LHCN-M2 (cell line): ENCODE measurements around the gene ACTR3C. TPM values are rescaled to one million over a fixed set of nuclear protein-coding genes. Genes with fewer than 3 reads are reported as not detected.
"Not testable (repeated sequence)": the region's sequence is repeated elsewhere in the genome, so short reads cannot be mapped to it uniquely, and the experiment has no call there.

Experiments used
- DNase-seq: peaks from one replicate; pipeline ENCODE4 v3.0.0-alpha.2; 2012; ENCODE audit warnings: low read depth
- total RNA-seq: library from RNA; depleted of rRNA; stranded (reverse); fragments of >200 nt; gene quantifications from 2 replicates; pipeline ENCODE4 v1.2.3, GENCODE V29; 2014

The ACTR3C gene
- total RNA-seq, 1 experiment from 2014 or later, result not detected

GRCh38 chr7:150283608-150284007, 39.7 kb downstream of the ACTR3C start:
- not testable (repeated sequence) for DNase-seq

DNA sequence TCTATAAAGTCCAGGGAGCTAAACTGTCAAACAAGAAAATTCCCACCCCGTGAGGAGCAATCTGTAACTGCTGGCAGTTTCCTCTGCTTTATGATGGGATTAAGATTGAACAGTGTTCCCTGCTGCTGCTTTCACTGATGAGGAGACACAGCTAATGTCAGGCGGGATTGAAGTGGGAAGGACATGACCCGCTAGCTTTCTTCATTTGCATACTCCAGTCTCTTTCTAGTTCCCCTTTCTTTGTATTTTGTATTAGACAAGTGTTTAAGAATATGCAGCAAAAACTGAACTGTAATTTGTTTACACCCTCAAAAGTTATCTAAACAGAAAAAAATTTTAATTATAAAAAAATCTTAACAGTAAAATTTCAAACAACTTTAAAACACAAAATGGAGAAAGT, 40.2 kb downstream of the ACTR3C start:
- not testable (repeated sequence) for DNase-seq

DNA sequence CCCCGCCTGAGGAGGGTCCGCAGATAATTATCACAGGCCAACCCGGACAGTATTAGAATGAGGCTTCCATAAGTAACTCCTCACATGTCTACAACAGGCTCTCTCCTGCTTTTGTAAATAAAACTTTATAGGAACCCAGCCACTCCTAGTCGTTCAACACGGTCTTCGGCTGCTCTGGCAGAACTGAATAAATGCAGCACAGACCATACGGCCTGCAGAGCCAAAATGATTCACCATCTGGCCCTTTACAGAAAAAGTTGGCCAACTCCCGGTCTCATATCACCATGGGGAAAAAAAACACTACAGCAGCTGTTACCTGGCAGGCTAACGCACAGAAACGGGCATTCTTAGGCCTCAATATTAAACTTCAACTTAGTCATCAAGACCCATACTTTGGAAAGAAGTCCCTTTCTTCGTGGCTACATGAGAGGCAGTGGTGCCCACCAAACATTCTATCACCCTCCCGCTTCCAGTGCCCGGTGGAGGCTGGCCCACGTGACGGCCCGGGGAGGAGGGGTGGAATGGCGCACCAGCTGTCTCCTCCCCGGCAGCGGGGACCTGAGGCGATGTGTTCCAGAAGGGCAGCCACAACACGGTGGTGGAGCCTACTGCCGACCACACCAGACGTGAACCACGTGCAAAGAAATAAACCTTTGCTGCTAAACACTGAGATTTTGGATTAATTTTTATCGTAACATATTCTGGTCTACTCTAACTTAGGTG, 41.5 kb downstream of the ACTR3C start:
- DNase-seq, result not testable (repeated sequence)

GRCh38 chr7:150278383-150278782, 45.0 kb downstream of the ACTR3C start:
- DNase-seq, result not testable (repeated sequence)

- DNase-seq, result peak; percentile 36
Measured at GRCh38 chr7:150276132-150276695, 47.1 kb downstream of the ACTR3C start.

GRCh38 chr7:150271898-150272297, 51.4 kb downstream of the ACTR3C start:
- DNase-seq, result not testable (repeated sequence)

GRCh38 chr7:150270101-150270824, 53.1 kb downstream of the ACTR3C start:
- not testable (repeated sequence) for DNase-seq

DNA sequence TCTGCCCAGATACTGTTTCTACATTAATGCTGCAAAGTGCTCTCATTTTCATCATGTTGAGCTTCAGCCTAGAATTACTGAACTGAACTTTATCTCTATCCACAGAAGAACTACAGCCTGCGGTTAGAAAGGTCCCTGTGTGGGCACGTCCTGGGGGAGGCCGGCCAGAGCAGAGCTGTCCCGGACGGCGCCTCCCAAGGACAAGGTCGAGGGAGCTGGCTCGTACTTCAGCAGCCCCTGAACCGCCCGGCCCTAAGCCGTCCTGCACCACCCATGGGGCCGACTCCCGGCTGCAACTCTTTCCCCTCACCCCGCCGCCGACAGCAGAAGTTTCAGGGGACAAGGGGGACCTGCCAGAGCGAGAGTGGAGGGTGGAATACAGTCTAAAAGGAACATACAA, 54.5 kb downstream of the ACTR3C start:
- not testable (repeated sequence) for DNase-seq

GRCh38 chr7:150268287-150268686, 55.1 kb downstream of the ACTR3C start:
- DNase-seq, result not testable (repeated sequence)

- not testable (repeated sequence) for DNase-seq
Measured at GRCh38 chr7:150266953-150267665, 56.2 kb downstream of the ACTR3C start.

- DNase-seq, result not testable (repeated sequence)
Measured at GRCh38 chr7:150262656-150263055, 60.7 kb downstream of the ACTR3C start.

DNA sequence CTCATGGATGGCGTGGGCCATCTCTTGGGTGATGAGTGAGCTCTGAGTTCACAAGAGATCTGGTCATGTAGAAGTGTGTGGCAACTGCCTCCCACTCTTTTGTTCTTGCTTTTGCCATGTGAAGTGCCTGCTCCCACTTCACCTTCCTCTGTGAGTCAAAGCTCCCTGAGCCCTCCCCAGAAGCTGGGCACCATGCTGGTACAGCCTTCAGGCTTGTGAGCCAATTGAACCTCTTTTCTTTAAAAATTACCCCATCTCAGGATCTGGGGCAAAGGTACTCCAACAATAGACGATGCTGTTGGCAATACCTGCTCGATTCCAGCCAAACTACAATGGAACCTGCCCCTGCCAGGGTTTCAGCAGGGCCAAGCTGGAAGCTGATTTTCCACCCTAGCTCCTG, 75.6 kb downstream of the ACTR3C start:
- DNase-seq, result not testable (repeated sequence)

DNA sequence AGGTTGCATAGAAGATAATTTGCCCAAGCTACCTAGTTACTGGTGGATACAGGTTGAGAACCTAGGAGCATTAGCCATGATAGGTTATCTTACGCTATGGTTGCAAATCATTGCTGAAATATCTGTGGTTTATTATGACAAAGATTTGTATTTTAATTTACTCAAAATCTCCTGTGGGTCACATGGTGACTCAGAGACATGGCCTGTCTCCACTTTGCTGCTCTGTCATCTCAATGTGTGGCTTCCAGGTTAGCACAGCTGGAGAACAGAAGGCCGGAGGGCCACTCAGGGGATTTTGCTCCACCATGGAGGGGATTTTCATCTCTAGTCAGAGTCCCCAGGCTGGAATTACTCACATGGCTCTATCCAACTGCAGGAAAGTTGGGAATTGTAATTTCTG, 78.1 kb downstream of the ACTR3C start:
- not testable (repeated sequence) for DNase-seq

DNA sequence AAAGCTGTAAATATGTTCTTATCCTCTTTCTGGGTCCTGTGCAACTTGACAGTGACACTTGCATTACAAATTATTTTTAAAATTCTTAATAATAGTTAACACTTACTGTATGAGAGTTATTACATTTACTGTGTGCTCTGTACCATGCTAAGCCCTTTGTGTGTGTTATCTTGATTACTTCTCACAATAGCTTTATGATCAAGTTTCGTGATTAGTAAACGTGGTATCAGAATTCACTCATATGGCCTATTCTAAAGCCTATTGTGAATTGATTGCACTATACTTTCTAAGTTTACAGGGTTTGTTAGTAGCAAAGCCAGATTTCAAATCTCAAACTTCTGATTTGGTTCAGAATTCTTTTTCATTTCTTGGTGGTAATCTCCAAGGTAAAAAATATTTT, 80.4 kb downstream of the ACTR3C start:
- DNase-seq, result not testable (repeated sequence)

DNA sequence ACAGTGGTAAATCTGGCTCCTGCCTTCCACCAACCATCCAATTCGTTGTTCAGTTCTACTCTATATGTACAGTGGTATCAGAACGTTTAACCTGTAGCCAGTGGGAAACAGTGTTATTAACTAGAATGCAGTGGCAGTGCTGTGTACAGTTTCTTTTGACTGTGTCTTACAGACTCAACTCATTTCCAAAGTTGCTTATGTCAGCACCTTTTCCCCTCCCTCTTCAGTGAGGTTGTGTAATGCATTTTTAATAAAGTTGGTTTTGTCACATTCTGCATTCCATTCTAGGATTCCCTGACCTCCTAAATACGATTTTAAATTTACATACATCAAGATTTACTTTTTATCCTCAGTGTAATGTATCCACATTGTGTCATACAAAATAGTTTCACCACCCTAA, 97.9 kb downstream of the ACTR3C start:
- not testable (repeated sequence) for DNase-seq

- DNase-seq, result not testable (repeated sequence)
Measured at GRCh38 chr7:150222083-150222972, 101.0 kb downstream of the ACTR3C start.

DNA sequence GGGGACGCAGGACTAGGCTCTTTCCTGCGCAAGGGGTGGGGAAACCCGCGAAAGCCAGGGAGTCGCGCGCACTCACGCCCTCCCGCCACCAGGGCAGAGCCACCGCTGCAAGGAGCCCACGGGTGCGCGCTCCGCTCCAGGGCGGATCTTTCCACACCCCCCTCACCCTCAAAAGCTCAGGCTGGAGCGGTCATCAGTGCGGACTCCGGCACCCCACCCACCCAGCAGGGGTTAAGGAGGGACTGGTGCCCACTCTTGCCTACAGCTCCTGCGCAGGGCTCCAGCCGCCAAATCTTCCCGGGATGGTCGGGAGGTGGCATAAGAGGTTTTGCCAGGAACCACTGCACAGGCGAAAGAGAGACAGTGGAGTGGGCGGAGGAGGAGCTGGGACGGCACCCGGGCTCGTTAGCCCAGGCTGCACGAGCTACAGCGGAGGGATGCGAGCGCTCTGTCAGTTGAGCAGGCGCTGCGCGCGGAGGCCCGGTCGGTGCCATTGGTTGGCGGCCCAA, 102.6 kb downstream of the ACTR3C start:
- not testable (repeated sequence) for DNase-seq

DNA sequence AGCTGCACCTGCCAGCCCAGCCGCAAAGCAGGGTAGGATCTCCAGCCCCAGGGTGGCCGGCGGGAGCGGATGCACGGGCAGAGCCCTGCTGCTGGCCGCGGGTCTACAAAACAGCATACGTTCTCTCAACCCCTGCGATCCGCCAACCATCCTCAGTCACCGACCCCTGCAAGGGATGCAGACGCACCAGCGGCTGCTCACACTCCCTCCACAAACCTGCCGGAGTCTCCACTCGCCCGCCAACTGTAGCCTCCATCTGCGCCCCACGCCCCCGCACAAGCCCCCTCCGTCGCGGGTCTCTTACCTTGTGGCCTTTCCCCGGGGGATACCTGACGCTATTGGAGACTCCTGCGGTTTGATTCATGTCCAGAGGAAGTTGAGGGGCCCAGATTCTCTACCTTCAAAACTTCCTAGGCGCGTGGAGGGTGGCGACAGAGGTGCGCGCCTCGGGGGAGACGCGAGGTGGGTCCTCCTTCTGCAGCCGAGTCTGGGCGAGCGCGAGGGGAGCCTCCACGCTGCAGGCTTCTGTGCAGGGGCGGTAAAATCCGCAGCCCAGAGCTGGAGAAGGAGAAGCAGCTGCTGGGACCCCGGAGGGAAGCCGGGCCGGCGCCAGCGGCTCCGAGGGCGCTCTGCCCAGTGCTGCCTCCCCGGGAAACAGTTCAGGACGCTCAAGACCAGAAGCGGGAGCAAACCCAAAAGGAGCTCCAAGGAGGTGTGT, 103.2 kb downstream of the ACTR3C start:
- not testable (repeated sequence) for DNase-seq

- not testable (repeated sequence) for DNase-seq
Measured at GRCh38 chr7:150206848-150207247, 116.5 kb downstream of the ACTR3C start.

DNA sequence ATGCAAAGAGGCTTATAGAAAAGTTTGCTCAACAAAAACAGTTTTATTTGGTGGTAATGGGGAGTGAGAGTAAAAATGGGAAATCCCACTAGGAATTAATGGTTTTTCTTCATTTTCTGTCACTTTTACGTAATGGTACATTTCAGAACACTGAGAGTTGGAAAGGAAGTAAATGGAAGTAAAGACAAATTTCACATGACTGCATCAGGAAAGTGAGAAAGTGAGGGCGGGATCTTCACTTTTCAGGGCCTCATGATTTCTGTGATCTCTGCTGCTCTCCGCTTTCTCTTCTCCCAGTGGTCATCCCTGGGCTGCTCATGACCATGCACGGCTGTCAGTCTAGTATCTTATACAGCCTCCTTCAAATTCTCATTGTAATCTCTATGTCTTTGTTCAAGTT, 117.5 kb downstream of the ACTR3C start:
- not testable (repeated sequence) for DNase-seq
